Activated CD8-positive, alpha-beta T cell treated with anti-CD3 and anti-CD28 coated beads for 36 hours (primary cell): ENCODE results near the gene CAMK2N1. TPM values are rescaled to one million over a fixed set of nuclear protein-coding genes. Genes with fewer than 3 reads are reported as not detected.
A peak's percentile ranks its signal among the peaks of the same experiment; 100 is the strongest.
"Not testable (repeated sequence)": the region's sequence is repeated elsewhere in the genome, so short reads cannot be mapped to it uniquely, and the experiment has no call there.

Experiments
- ATAC-seq: fragments of 200-7000 bp; cut with Tn5 transposase; one replicate; pipeline ENCODE4 v1.10.0; 2021; ENCODE audit warnings: mild to moderate bottlenecking, moderate library complexity
- CTCF ChIA-PET: fragments of 350-600 bp; sonication (Branson Sonifier 250); formaldehyde crosslinking; loops from one replicate; lab custom pipeline; 2021; ENCODE audit warnings: antibody characterized with exemption; lab: Charles Lee
- POLR2A ChIA-PET: fragments of 350-600 bp; sonication (Branson Sonifier 250); formaldehyde crosslinking; loops from one replicate; lab custom pipeline; 2021; ENCODE audit warnings: antibody characterized with exemption; lab: Charles Lee
- DNase-seq: peaks from one replicate; pipeline ENCODE4 v3.0.0-alpha.2; 2020
- H3K27ac Mint-ChIP-seq: one replicate; pipeline ENCODE4 v1.8.0; 2021; ENCODE audit warnings: mild to moderate bottlenecking, mixed read lengths
- H3K27me3 Mint-ChIP-seq: one replicate; pipeline ENCODE4 v1.8.0; 2021; ENCODE audit warnings: mixed read lengths
- H3K36me3 Mint-ChIP-seq: one replicate; pipeline ENCODE4 v1.8.0; 2021; ENCODE audit warnings: low read depth, mixed read lengths
- H3K4me1 Mint-ChIP-seq: one replicate; pipeline ENCODE4 v1.8.0; 2021; ENCODE audit warnings: low read depth, mixed read lengths
- H3K4me3 Mint-ChIP-seq: one replicate; pipeline ENCODE4 v1.8.0; 2021; ENCODE audit warnings: mild to moderate bottlenecking, moderate library complexity, mixed read lengths
- H3K9me3 Mint-ChIP-seq: one replicate; pipeline ENCODE4 v1.8.0; 2021; ENCODE audit warnings: mixed read lengths
- CTCF ChIP-seq: fragments of 200-600 bp; IDR thresholded peaks from one replicate; pipeline ENCODE4 v1.8.0; 2022; ENCODE audit warnings: antibody characterized with exemption, mild to moderate bottlenecking
- intact Hi-C: fragments of 100-400 bp; cut with micrococcal nuclease; formaldehyde crosslinking; loops from one replicate; pipeline ENCODE4 v1.10.0; 2022
- total RNA-seq, 2 experiments: library from RNA; stranded (reverse); gene quantifications; one replicate each; pipeline ENCODE4 v1.2.3, GENCODE V29; 2021

CAMK2N1 gene
- total RNA-seq, 2 experiments from 2014 or later = 0.67 to 0.86 TPM

- intact Hi-C loops = no loop called here
- Mint-ChIP-seq H3K4me3 (no peak overlapping the region), H3K9me3 (no peaks in the 10 kb centered on the region), H3K27ac (no peak overlapping the region), H3K27me3 (peaks cover 3% of the 10 kb centered on the region), H3K36me3 (peaks cover 8% of the 10 kb centered on the region), H3K4me1 (peaks cover 22% of the 10 kb centered on the region)
- no peak for ATAC-seq
- ChIA-PET CTCF (no interaction called here), POLR2A (interaction anchor here (1.5 kb wide), 1 partner anchor 8 kb away, joined by 3 read pairs; no protein-coding TSS in a partner anchor)
- TF ChIP-seq CTCF = no peak
- no peak for DNase-seq
These were observed 11.5 kb upstream of the CAMK2N1 start for GRCh38 chr1:20497506-20497905.

DNA sequence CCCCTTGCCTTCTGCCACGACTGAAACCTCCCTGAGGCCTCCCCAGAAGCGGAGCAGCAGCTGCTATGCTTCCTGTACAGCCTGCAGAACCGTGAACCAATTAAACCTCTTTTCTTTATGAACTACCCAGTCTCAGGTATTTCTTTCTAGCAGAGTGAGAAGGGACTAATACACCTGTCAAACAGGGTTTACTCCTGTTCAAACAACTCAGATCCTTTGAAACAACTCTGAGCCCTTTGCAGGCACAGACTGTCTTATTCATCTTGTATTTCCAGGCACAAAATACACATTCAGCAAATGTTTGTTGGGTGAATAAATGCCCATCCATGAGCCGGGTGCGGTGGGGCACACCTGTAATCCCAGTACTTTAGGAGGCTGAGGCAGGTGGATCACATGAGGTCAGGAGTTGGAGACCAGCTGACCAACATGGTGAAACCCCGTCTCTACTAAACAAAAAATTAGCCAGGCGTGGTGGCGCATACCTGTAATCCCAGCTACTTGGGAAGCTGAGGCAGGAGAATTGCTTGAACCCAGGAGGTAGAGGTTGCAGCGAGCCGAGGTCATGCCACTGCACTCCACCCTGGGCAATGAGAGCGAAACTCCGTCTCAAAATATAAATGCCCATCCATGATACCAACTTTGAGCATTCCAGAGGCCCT lies 10.8 kb upstream of the CAMK2N1 start:
- ATAC-seq, H3K27me3 Mint-ChIP-seq, intact Hi-C loops, H3K4me3 Mint-ChIP-seq, CTCF ChIA-PET, H3K36me3 Mint-ChIP-seq, DNase-seq, H3K9me3 Mint-ChIP-seq: not testable (repeated sequence)
- Mint-ChIP-seq H3K4me1 (peaks cover 22% of the 10 kb centered on the region), H3K27ac (peak overlapping the region; percentile 31)
- POLR2A ChIA-PET = interaction anchor here (0.6 to 1.5 kb wide), 2 partner anchors 9 to 161 kb away, joined by 3 read pairs; no protein-coding TSS in a partner anchor

- Mint-ChIP-seq H3K27ac (peak overlapping the region; percentile 31), H3K4me1 (peaks cover 22% of the 10 kb centered on the region), H3K9me3 (no peaks in the 10 kb centered on the region), H3K4me3 (no peak overlapping the region), H3K36me3 (peaks cover 7% of the 10 kb centered on the region), H3K27me3 (peaks cover 3% of the 10 kb centered on the region)
- DNase-seq = peak; percentile 59
- no peak for TF ChIP-seq CTCF
- peak; percentile 71 for ATAC-seq
- intact Hi-C loops = no loop called here
- CTCF ChIA-PET = no interaction called here
- POLR2A ChIA-PET = interaction anchor here (0.6 to 1.5 kb wide), 2 partner anchors 9 to 162 kb away, joined by 3 read pairs; no protein-coding TSS in a partner anchor
These were observed 10.2 kb upstream of the CAMK2N1 start for GRCh38 chr1:20496241-20496661.

DNA sequence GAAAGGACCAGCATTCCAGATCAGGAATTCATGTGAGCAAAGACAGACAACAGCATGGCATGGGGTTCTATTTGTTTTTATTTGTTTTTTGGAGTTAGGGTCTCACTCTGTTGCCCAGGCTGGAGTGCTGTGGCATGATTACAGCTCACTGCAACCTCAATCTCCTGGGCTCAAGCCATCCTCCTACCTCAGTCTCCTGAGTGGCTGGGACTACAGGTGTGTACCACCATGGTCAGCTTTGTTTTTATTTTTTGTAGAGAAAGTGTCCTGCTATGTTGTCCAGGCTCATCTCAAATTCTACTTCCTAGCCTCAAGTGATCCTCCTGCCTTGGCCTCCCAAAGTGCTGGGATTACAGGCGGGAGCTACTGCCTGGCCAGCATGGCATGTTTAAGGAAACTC lies 9.7 kb upstream of the CAMK2N1 start:
- ChIA-PET CTCF (interaction anchor here (0.7 to 6.7 kb wide), 10 partner anchors 12 to 344 kb away, joined by 3 to 68 read pairs (median 4); partner anchors contain the start of gene MUL1), POLR2A (no interaction called here)
- H3K4me1 Mint-ChIP-seq = peaks cover 22% of the 10 kb centered on the region
- H3K27me3 Mint-ChIP-seq = peaks cover 3% of the 10 kb centered on the region
- intact Hi-C loops = no loop called here
- H3K4me3 Mint-ChIP-seq = no peak overlapping the region
- ATAC-seq (no peak), DNase-seq (no peak)
- peaks cover 7% of the 10 kb centered on the region for H3K36me3 Mint-ChIP-seq
- TF ChIP-seq CTCF = no peak
- H3K27ac Mint-ChIP-seq = peak overlapping the region; percentile 20
- no peaks in the 10 kb centered on the region for H3K9me3 Mint-ChIP-seq

DNA sequence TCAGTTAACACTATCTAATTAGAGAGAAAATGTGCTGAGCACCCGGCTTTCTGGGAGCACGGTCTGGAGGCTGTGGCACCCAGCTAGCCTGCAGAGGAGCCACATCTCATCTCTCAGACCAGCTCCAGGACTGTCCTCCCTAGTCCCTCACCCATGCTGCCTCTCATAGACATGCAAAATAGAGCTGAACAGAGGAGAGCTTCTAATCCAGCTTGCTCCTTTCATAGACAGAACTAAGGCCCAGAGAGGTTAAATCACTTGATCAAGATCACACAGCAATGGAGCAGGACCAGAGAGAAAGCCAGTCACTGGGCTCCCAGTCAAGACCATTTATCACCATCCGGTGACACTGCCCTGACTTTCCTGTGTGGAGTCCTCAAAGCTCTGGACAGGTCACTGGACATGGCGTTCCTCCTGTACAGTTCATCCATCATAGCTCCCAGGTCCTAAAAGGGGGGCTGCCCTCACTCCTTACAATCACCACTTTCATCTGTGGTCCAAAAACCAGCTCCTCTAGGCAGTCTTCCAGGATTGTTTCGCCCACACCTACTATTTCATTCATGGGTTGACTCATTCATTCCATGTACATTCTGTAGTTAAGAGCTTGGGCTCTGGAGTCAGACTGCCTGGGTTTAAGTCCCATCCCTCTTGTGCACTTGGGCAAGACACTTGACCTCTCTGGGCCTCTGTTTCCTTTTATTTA lies 8.8 kb upstream of the CAMK2N1 start:
- Mint-ChIP-seq H3K27ac (no peak overlapping the region), H3K4me1 (peaks cover 22% of the 10 kb centered on the region), H3K4me3 (no peak overlapping the region), H3K27me3 (peaks cover 5% of the 10 kb centered on the region), H3K9me3 (no peaks in the 10 kb centered on the region), H3K36me3 (peaks cover 7% of the 10 kb centered on the region)
- DNase-seq (no peak), ATAC-seq (no peak)
- ChIA-PET CTCF (interaction anchor here (0.6 to 6.7 kb wide), 39 partner anchors 9 to 577 kb away, joined by 3 to 68 read pairs (median 4); partner anchors contain the start of gene MUL1), POLR2A (no interaction called here)
- intact Hi-C loops = loop anchor here (5.0 kb wide), 1 partner anchor 117 kb away; no protein-coding TSS in a partner anchor
- TF ChIP-seq CTCF = no peak
